HL-60/S4 (cell line): ENCODE data around the gene KCNK5.

Experiments
- in situ Hi-C: fragments of 300-500 bp; cut with MboI; formaldehyde crosslinking; loops from 2 replicates; pipeline ENCODE4 v1.14.3; 2022; ENCODE audit warnings: low sequenced_read_pairs

Gene KCNK5

DNA sequence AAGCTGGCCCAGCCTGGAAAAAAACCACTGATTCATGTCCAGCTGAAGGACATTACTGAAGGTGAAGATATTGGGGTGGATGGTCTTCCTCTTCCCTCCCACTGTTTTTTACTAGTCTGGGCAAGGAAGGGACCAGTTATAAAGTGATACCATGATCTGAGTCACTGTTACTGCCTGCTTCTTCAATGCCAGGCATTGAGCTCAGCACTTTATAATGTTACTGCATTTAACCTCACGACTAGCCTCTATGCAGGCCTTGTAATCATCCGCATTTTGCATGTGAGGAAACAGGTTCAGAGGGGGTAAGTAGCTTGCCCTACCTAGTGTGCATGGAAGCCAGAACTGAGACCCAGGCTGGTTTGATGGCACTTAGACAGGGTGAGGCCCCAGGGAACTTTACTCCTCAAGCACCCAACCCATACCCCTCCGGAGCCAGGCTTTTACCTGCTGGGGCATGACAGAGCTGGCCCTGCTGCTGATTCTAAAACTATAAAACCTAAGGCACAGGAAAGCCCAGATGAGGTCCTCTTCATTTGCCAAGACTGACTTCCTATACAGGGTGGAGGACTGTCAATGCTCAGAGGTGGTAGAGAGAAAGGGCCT lies 11.0 kb upstream of the KCNK5 start:
- in situ Hi-C loops, result no loop called here

DNA sequence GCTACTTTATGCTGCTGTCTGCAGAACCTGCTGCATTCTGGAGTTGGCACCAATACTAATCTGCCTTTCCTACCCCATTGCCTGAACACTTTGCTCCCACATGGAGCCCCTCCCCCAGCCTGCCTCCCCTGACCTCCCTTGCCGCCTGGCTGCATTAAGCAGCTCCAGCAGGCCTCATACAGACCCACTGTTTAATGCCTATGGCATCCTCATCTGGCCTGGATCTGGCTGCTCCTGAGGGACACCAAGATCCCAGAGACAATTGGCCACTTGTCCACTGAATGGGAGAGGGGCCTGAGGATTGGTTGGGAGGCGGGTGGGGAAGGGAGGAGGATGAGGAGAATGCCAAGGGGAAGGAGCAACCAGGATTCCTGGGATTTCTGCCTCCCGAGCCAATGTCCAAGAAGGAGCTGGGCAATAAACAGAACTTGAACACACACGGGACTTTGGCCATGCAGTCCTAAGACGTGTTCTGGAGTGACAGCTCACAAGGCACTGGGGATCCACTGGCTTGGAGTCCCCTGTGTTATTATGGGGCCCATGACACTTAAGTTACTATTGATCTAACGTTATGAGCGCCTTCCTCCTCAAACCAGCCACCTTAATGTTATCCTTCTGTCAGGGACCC lies 10.4 kb upstream of the KCNK5 start:
- in situ Hi-C loops, result no loop called here

DNA sequence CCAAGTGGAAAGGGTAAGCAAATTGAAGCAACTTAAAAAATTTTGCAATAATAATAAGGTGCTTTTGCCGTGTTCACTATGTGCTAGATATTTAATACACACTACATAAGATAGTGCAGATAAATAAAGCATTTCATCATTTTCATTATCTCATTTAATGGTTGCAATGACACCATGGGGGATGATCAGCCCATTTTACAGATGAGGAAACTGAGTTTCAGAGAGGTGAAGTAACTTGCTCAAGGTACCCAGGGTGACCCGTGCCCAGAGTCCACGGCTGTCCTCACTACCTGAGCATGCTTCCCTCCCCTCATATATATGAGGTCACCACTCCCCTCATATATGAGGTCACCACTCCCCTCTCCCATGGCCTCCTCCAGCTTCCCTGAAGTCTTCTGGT lies 7.5 kb upstream of the KCNK5 start:
- in situ Hi-C loops, result no loop called here

DNA sequence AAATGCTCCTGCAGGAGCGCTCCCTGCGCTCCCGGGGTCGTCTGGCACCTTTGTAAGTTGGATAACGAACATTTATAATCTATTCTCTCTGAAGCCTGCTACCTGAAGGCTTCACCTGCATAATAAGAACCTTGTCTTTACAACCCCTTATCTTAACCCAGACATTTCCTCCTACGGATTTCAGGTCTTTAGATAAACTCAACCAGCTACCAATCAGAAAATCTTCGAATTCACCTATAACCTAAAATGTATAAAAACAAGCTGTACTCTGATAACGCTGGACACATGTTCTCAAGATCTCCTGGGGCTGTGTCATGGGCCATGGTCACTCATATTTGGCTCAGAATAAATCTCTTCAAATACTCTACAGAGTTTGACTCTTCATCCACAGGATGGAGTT lies 4.1 kb upstream of the KCNK5 start:
- in situ Hi-C loops, result no loop called here

DNA sequence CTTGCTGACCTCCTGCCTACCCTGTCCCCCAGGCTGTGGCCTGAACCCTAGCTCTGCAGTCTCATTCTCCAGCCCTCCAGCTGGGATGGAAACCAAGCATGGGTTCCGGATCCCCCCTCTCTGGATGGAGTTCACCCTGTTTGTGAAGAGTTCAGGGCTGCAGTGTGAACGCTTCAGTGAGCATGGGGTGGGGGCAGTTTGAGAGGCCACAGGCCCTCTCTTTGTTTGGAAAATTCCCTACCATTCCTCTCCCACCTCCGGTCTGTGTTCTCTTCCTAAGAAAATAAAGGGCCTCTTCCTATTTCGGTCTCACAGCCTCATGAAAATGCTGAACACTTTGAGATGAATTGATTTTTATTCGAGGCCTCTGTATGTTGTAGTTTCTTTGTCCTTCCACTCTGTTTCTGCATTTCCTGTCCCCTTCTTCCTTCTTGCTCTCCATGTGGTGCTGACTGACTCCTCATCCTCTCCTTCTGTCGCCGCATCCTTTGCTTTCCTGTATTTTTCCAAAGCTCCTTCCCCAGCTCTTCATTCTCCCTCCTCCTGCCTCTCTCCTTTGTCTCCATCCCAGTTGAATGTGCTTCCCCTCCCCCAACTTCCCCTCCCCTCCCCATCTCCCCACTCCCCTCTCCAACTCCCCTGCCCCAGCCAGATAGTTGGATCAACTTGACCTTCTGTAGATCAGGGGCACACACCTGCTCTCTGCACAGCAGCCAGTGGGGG lies 2.4 kb upstream of the KCNK5 start:
- in situ Hi-C loops, result no loop called here

DNA sequence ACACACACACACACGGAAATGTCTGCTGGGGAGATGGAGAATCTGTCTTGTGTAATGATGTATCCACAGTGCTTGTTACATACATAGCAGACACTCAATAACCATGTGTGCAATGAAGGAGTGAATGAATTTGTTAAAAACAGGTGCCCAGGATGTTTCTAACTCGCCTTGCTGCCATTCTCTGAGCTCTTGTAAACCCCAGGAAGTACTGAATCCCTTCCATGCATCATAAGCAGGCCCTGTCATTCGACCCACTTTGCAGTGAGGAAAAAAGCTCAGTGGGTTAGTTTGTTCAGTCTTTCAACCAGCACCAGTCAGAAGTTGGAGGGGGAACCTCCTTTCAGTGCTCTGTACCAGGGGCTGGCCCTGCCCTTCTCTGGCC lies 1.4 kb upstream of the KCNK5 start:
- in situ Hi-C loops, result no loop called here

DNA sequence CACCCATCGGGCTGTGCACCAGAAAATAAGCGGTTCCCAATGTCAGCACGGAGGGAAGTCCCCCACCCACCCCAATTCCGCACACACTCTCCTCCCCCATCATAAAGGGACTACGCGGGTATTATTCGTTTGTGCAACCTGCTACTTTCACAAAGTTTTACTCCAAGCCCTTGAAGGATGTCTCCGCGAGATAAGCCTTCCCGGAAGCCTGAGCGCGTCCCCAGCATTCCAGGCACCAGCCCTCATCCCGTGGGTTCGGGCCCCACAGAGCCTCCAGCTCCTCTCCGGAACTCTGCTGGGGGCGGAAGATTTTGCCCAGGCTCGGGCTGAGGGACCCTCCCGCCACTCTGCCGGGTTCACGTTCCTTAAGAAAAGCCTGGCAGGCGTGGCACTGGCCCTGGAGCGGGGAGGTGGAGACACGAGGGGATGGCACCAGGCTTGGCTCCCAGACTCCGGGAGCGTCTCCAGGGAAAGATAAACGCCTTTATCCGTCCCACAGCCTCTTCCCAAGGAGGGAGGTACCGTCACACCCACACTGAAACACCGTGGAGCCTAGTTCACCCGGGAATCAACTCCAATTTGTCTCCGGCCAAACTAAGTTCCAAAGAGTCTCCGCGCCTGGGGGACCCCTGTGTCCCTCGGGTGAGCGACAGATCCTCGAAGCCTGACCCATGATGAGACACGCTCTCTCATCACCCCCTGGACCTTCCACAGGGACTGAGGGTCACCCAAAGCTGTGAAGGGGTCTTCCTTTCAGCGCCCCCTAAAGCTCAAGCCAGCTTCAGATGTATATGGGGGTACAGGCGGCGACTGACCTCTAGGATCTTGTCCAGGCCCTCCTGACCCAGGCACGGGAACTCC lies 934 bp downstream of the KCNK5 start:
- in situ Hi-C loops, result no loop called here

DNA sequence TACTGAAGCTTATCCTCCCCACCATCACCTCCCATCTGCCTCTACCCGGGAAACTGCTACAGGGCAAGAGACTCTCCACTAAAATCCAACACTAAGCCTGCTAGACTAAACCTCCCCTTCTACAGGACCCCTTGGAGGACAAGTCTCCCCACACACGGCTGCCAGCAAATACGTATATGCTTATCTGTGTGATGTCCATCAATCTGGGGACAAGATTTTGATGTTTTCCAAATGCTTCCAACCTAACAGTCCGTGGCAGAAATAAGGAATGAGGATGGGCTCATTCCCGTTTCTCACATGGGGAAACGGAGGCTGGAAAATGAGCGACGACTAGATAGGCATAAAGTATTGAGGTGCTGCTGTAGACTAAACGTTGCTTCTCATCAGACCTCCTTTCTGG lies 1.8 kb downstream of the KCNK5 start:
- in situ Hi-C loops, result no loop called here

DNA sequence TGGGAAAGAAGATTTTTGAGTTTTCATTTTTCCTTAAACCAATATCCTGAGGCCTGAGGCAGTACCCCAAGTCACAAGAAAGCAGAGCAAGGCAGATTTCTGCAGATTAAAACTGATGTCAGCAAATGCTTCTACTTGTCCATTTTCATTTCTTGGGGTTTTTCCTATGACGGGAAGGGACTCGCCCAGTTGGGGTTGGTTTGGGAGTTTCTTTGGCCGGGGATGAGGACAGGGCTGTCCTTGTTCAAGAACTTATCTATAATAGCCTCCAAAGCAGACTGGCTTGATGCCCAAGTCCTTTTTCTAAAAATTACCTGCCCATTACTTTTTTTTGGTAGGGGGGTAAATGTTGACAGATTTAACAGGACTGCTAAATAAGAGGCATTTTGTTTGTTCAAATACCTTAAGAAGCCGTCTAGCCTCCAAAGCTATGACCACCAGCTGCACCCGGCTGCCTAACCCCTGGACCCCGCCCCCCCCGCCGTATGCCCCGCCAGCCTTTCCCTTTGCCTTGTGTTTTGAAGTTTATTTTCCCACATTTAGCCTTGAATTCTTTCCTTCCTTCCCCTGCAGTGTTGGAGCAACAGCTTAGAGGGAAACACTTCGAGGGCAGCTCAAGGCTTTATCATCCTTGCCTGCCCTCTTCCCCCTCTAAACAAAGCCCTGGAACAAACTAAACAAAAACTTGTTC lies 2.5 kb downstream of the KCNK5 start:
- in situ Hi-C loops, result no loop called here

DNA sequence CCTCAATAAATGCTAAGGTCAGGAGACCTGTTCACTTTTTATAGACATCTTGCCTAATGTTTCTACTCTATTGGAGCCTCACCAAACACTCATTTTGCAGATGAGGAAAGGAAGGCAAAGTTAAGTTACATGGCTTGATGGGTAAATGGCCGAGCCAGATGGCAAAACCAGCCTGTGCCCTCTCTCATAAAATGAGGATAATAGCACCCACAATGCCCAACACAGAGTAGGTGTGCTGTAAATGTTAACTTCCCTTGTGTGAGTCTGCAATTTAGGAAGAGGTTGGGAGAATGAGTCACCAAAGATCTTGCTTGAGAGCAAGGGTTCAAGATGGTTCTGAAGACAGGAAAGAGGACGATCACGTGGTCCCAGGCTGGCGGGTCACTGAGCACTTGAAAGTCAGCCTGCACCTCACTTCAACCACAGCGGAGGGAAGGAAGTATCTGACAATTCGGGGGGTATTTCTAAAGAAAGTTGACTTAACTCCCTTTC lies 3.3 kb downstream of the KCNK5 start:
- in situ Hi-C loops, result no loop called here

DNA sequence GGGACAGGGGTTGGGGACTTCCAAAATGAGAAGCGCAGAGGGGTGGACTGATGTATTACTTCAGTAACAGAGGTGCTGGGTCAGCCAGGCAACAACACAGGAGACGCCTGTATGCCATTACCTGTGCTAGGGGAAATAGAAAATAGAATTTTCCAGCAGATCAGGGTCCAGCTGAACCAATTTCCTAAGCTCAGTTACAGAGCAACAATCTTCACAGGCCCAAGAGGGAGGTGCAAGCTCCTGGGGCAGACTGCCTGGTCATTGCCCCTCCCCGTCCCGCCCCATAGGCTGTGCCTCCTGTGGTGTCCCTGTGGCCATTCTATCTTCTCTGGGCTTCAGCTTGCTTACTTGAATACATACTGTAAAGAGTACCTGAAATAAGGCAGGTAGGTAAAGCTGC lies 3.7 kb downstream of the KCNK5 start:
- in situ Hi-C loops, result no loop called here

DNA sequence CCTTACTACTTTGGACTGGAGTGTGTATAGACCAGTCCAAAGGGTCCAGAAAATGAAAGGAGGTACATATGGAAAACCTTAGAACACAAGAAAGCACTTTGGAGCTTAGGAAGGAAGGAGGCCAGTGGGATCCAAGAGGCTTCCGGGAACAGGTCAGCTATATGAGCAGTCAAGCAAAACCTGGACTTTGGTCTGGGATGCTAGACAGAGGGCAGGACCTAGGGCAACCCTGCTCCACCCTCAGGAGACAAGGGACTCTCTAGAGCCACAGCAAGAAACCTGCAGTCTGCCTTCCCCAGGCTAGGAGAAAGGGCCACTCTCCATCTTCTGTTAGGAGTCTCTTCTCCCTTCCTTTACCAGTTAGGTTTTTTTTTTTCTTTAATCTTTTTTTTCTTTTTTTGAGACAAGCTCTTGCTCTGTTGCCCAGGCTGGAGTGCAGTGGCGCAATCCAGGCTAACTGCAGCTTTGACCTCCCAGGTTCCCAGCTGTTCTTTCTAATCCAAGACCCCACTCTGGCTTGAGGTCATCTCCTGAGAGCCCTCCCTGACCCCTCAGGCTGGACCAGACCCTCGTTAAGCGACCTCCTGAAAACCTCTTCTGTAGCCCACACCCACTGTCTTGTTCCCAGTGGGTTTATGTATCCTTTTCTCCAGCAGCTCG lies 4.6 kb downstream of the KCNK5 start:
- in situ Hi-C loops, result no loop called here

DNA sequence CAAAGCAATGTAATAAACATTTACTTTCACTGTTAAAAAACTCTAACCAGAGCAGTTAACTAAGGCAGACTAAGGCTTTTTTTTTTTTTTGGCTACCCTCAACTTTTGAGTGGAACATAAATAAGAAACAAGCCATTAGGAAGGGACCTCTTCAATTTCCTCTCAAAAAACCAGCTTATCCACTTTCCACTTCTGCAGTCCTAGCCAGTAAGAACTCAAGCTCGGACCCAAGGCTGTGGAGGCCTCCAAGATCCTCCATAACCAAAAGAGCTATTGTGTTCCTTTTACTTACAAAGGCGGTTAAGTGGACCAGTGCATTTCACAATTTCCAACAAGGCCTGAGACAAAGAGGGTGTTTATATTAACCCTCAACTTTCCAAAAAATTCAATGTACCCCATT lies 5.3 kb downstream of the KCNK5 start:
- in situ Hi-C loops, result no loop called here

DNA sequence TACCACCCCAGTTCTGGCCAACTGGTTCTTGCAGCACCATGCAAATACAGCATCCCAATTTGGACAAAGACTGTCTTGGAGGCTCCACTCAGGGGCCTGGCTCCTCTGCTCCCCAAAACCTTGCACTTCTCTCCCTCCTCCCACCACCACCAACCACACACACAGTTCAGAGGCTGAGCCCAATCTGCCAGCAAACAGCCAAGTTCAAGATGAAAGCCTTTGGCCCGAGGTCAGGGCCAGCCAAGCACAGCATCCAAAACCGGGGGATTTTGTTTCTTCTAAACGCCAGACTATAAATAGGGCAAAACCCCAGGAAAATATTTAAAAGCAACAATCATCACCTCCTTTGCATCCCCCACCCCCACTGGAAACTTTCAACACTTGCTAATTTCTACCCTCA lies 5.7 kb downstream of the KCNK5 start:
- in situ Hi-C loops, result no loop called here

DNA sequence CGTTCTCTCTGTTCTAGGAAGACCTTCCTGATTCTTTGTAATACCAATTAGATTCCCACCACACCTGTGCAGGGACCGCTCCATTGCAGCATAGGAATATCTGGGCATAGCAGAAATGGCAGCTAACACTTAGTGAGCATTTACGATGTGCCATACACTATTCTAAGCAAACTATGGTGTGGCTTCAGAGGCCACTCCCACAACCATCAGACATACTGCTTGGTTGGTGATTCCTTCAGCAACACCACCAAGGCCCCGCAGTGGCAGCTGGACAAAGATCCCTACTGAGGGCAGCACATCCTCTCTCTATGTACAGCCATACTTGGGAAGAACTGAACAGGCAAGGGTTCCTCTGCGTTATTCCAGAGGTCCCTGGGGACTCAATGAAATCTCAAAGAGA lies 6.2 kb downstream of the KCNK5 start:
- in situ Hi-C loops, result no loop called here

DNA sequence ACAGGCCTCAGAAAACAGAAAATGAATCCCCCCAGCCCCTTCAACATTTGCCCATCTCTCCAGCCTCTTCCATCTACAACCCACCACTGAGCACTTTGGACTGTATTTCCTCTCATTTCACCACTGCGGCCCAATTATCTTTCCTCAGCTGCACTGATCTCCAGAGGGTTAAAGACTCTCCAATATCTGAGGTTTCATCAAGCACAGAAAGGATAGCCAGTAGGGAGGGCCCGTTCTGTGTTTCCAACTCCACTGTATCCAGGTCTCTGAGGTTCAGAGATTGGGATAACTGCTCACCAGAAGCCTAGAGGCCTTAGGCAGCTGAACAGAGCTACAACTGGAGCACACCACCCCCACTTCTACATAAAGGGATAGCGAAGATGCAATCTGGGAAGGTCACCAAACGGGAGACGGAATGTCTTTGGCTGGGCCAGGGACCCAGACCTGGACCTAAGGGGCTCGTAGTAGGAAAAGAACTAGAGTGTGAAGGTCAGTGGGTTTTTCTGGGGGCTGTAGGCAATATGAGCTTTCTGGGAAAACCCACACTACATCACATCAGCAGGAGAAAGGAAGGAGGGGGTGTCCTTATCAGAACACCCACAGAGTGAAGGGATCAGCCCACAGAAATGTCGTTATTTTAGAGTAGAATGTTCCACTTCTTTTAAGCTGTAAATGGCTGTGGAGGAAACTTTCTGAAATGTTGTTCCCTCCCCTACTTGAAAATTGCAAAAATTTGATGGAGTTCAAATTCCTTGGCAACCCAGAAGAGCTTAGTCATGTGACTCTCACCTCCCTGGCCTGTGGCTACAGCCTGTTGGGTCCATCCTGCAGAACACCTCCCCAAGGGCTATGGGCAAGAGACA lies 7.3 kb downstream of the KCNK5 start:
- in situ Hi-C loops, result no loop called here

DNA sequence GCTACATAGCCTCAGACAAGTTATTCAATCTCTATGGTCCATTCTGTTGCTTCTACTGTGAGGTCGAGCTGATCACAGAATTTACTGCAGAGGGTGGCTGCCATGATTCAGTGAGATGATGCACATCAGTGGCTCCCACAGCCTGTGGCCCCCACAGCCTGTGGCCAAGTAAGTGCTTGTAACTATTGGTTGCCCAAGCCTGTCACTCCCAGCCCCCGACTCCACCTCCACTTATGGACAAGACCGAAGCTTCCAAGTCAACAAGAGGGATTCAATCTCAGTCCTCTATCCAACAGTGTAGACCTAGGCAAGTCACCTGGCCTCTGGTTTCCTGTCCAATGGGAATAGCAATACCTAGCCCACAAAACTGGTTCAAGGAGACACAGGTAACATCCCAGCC lies 8.2 kb downstream of the KCNK5 start:
- in situ Hi-C loops, result no loop called here

DNA sequence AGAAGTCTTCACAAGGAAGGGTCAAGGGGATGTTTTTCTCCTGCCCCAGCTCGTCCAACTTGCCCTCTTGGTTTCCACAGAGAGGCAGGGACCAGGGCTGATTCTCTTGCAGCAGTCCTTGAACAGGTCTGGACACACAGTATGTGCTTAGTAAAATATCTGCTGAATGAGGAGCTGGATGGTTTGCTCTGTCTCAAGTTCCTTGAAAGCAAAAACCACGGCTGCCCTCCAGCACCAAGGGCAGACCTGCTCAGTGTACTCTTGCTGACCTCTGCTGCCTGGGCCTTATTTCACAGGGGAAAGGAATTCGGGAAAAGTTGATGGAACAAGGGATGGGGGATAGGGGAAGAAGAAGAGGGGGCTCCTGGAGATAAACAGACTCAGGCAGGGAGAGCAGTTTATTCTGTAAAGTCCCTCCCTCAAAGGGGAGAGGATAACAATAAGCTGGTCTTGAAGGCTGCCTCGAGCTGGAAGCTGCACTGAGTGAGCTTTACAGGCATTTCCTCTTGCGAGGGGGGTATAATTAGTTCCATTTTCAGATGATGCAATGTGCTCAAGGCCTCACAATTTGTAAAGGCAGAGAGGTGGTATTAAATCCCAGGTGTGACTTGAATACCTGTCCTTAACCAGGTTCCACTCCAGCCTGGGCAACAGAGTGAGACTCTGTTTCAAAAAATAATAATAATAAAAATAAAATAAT lies 10.3 kb downstream of the KCNK5 start:
- in situ Hi-C loops, result no loop called here
